ENCODE results near the gene SEMA5A. TPM values are rescaled to one million over a fixed set of nuclear protein-coding genes. Genes with fewer than 3 reads are reported as not detected.

Gene SEMA5A
- total and polyA plus RNA-seq, 4 experiments from 2014 or later = 1.1 to 4.5 (median 2.4) TPM

- no peaks in the 10 kb centered on the region for H3K4me1 Mint-ChIP-seq
These were observed 312.2 kb downstream of the SEMA5A start for GRCh38 chr5:9233712-9234111.

GRCh38 chr5:9233035-9233434 lies 312.8 kb downstream of the SEMA5A start:
- no peak overlapping the region for H3K4me3 ChIP-seq (ENCODE audit: low read length in 2 of 2)
- no peaks in the 10 kb centered on the region for H3K4me1 Mint-ChIP-seq
- no peaks in the 10 kb centered on the region for H3K27me3 Mint-ChIP-seq

More at GRCh38 chr5:9233712-9234111, 312.2 kb downstream of the SEMA5A start:
- Histone ChIP-seq H3K27ac (ENCODE audit: low read depth, low read length) (no peak overlapping the region), H3K4me1 (ENCODE audit: insufficient read depth, low read length) (no peaks in the 10 kb centered on the region), H3K9me3 (ENCODE audit: control insufficient read depth in 1 of 2, low read length in 2 of 2) (no peaks in the 10 kb centered on the region), H3K4me3 (ENCODE audit: low read length in 2 of 2) (no peak overlapping the region), H3K36me3 (ENCODE audit: insufficient read depth, low read length) (no peaks in the 10 kb centered on the region), H3K27me3 (ENCODE audit: insufficient read depth, low read length) (no peaks in the 10 kb centered on the region)
- Mint-ChIP-seq H3K27me3 (no peaks in the 10 kb centered on the region), H3K4me3 (no peak overlapping the region), H3K27ac (no peak overlapping the region), H3K9me3 (peaks cover 0 to 9% (median 4%) of the 10 kb centered on the region in 8 donors), H3K36me3 (no peaks in the 10 kb centered on the region)
- ChIA-PET CTCF (ENCODE audit: partially characterized antibody) (no interaction called here), POLR2A (ENCODE audit: partially characterized antibody) (no interaction called here)
- DNase-seq = no peak
- intact Hi-C loops (cut with micrococcal nuclease) = no loop called here

GRCh38 chr5:9231842-9232241 lies 314.0 kb downstream of the SEMA5A start:
- no peak for DNase-seq
- H3K4me3 ChIP-seq (ENCODE audit: low read length in 2 of 2) = no peak overlapping the region
- H3K9me3 ChIP-seq (ENCODE audit: control insufficient read depth in 1 of 2, low read length in 2 of 2) = no peaks in the 10 kb centered on the region
- CTCF ChIA-PET (ENCODE audit: partially characterized antibody) = no interaction called here
- Mint-ChIP-seq H3K27me3 (no peaks in the 10 kb centered on the region), H3K4me3 (no peak overlapping the region), H3K9me3 (peaks cover 2 to 9% (median 5%) of the 10 kb centered on the region in 8 donors), H3K36me3 (no peaks in the 10 kb centered on the region), H3K27ac (no peak overlapping the region), H3K4me1 (no peaks in the 10 kb centered on the region)
- POLR2A ChIA-PET (ENCODE audit: partially characterized antibody) = no interaction called here
- no peaks in the 10 kb centered on the region for H3K4me1 ChIP-seq (ENCODE audit: insufficient read depth, low read length)
- no peaks in the 10 kb centered on the region for H3K36me3 ChIP-seq (ENCODE audit: insufficient read depth, low read length)
- intact Hi-C loops (cut with micrococcal nuclease) = no loop called here
- no peak overlapping the region for H3K27ac ChIP-seq (ENCODE audit: low read depth, low read length)
- H3K27me3 ChIP-seq (ENCODE audit: insufficient read depth, low read length) = no peaks in the 10 kb centered on the region

More at GRCh38 chr5:9233035-9233434, 312.8 kb downstream of the SEMA5A start:
- ChIA-PET POLR2A (ENCODE audit: partially characterized antibody) (no interaction called here), CTCF (ENCODE audit: partially characterized antibody) (no interaction called here)
- H3K4me1 ChIP-seq (ENCODE audit: insufficient read depth, low read length) = no peaks in the 10 kb centered on the region
- H3K36me3 Mint-ChIP-seq = no peaks in the 10 kb centered on the region
- no peak for DNase-seq
- no peaks in the 10 kb centered on the region for H3K36me3 ChIP-seq (ENCODE audit: insufficient read depth, low read length)
- no peak overlapping the region for H3K27ac Mint-ChIP-seq
- no peak overlapping the region for H3K4me3 Mint-ChIP-seq
- no peaks in the 10 kb centered on the region for H3K9me3 ChIP-seq (ENCODE audit: control insufficient read depth in 1 of 2, low read length in 2 of 2)
- intact Hi-C loops (cut with micrococcal nuclease) = no loop called here
- H3K9me3 Mint-ChIP-seq = peaks cover 2 to 9% (median 5%) of the 10 kb centered on the region in 8 donors
- no peak overlapping the region for H3K27ac ChIP-seq (ENCODE audit: low read depth, low read length)
- H3K27me3 ChIP-seq (ENCODE audit: insufficient read depth, low read length) = no peaks in the 10 kb centered on the region

- no peak overlapping the region for H3K27ac Mint-ChIP-seq
These were observed 315.5 kb downstream of the SEMA5A start for GRCh38 chr5:9230355-9230754.

GRCh38 chr5:9226016-9226536 lies 319.8 kb downstream of the SEMA5A start:
- no peaks in the 10 kb centered on the region for H3K4me1 Mint-ChIP-seq
- ChIA-PET POLR2A (ENCODE audit: partially characterized antibody) (no interaction called here), CTCF (ENCODE audit: partially characterized antibody) (no interaction called here)
- peaks cover 0 to 9% (median 4%) of the 10 kb centered on the region in 8 donors for H3K9me3 Mint-ChIP-seq
- no peak overlapping the region for H3K4me3 ChIP-seq (ENCODE audit: low read length in 2 of 2)
- no peak overlapping the region for H3K4me3 Mint-ChIP-seq
- H3K36me3 ChIP-seq (ENCODE audit: insufficient read depth, low read length) = no peaks in the 10 kb centered on the region
- no peak for DNase-seq
- no peaks in the 10 kb centered on the region for H3K4me1 ChIP-seq (ENCODE audit: insufficient read depth, low read length)
- no peaks in the 10 kb centered on the region for H3K27me3 ChIP-seq (ENCODE audit: insufficient read depth, low read length)
- H3K36me3 Mint-ChIP-seq = no peaks in the 10 kb centered on the region
- H3K27ac ChIP-seq (ENCODE audit: low read depth, low read length) = no peak overlapping the region
- H3K27ac Mint-ChIP-seq = no peak overlapping the region
- intact Hi-C loops (cut with micrococcal nuclease) = no loop called here
- H3K27me3 Mint-ChIP-seq = no peaks in the 10 kb centered on the region
- no peaks in the 10 kb centered on the region for H3K9me3 ChIP-seq (ENCODE audit: control insufficient read depth in 1 of 2, low read length in 2 of 2)

More at GRCh38 chr5:9230355-9230754, 315.5 kb downstream of the SEMA5A start:
- no peaks in the 10 kb centered on the region for H3K4me1 ChIP-seq (ENCODE audit: insufficient read depth, low read length)
- DNase-seq = no peak
- intact Hi-C loops (cut with micrococcal nuclease) = no loop called here
- peaks cover 2 to 7% (median 5%) of the 10 kb centered on the region in 8 donors for H3K9me3 Mint-ChIP-seq
- CTCF ChIA-PET (ENCODE audit: partially characterized antibody) = no interaction called here
- H3K27me3 ChIP-seq (ENCODE audit: insufficient read depth, low read length) = no peaks in the 10 kb centered on the region
- no peaks in the 10 kb centered on the region for H3K9me3 ChIP-seq (ENCODE audit: control insufficient read depth in 1 of 2, low read length in 2 of 2)
- H3K36me3 ChIP-seq (ENCODE audit: insufficient read depth, low read length) = no peaks in the 10 kb centered on the region
- H3K4me3 Mint-ChIP-seq = no peak overlapping the region
- H3K4me1 Mint-ChIP-seq = no peaks in the 10 kb centered on the region
- H3K27ac ChIP-seq (ENCODE audit: low read depth, low read length) = no peak overlapping the region
- POLR2A ChIA-PET (ENCODE audit: partially characterized antibody) = no interaction called here
- H3K4me3 ChIP-seq (ENCODE audit: low read length in 2 of 2) = no peak overlapping the region
- no peaks in the 10 kb centered on the region for H3K36me3 Mint-ChIP-seq
- H3K27me3 Mint-ChIP-seq = no peaks in the 10 kb centered on the region

- Histone ChIP-seq H3K4me1 (ENCODE audit: insufficient read depth, low read length) (no peaks in the 10 kb centered on the region), H3K36me3 (ENCODE audit: insufficient read depth, low read length) (no peaks in the 10 kb centered on the region), H3K27ac (ENCODE audit: low read depth, low read length) (no peak overlapping the region), H3K27me3 (ENCODE audit: insufficient read depth, low read length) (no peaks in the 10 kb centered on the region), H3K9me3 (ENCODE audit: control insufficient read depth in 1 of 2, low read length in 2 of 2) (no peaks in the 10 kb centered on the region), H3K4me3 (ENCODE audit: low read length in 2 of 2) (no peak overlapping the region)
- ChIA-PET CTCF (ENCODE audit: partially characterized antibody) (no interaction called here), POLR2A (ENCODE audit: partially characterized antibody) (no interaction called here)
- H3K4me1 Mint-ChIP-seq = no peaks in the 10 kb centered on the region
- H3K36me3 Mint-ChIP-seq = no peaks in the 10 kb centered on the region
- no peak overlapping the region for H3K4me3 Mint-ChIP-seq
- intact Hi-C loops (cut with micrococcal nuclease) = no loop called here
- peaks cover 0 to 7% (median 0%) of the 10 kb centered on the region in 8 donors for H3K9me3 Mint-ChIP-seq
- H3K27me3 Mint-ChIP-seq = no peaks in the 10 kb centered on the region
- H3K27ac Mint-ChIP-seq = no peak overlapping the region
- DNase-seq = no peak
These were observed 323.6 kb downstream of the SEMA5A start for GRCh38 chr5:9222054-9222976.

GRCh38 chr5:9218358-9218757 lies 327.5 kb downstream of the SEMA5A start:
- H3K9me3 ChIP-seq (ENCODE audit: control insufficient read depth in 1 of 2, low read length in 2 of 2) = no peaks in the 10 kb centered on the region
- peaks cover 0 to 7% (median 1%) of the 10 kb centered on the region in 8 donors for H3K9me3 Mint-ChIP-seq
- CTCF ChIA-PET (ENCODE audit: partially characterized antibody) = no interaction called here
- POLR2A ChIA-PET (ENCODE audit: partially characterized antibody) = no interaction called here
- H3K27me3 ChIP-seq (ENCODE audit: insufficient read depth, low read length) = no peaks in the 10 kb centered on the region
- no peaks in the 10 kb centered on the region for H3K36me3 Mint-ChIP-seq
- H3K27ac ChIP-seq (ENCODE audit: low read depth, low read length) = no peak overlapping the region
- H3K4me3 ChIP-seq (ENCODE audit: low read length in 2 of 2) = no peak overlapping the region
- no peaks in the 10 kb centered on the region for H3K27me3 Mint-ChIP-seq
- H3K4me1 ChIP-seq (ENCODE audit: insufficient read depth, low read length) = no peaks in the 10 kb centered on the region
- H3K4me1 Mint-ChIP-seq = no peaks in the 10 kb centered on the region
- H3K27ac Mint-ChIP-seq = no peak overlapping the region
- H3K36me3 ChIP-seq (ENCODE audit: insufficient read depth, low read length) = no peaks in the 10 kb centered on the region
- intact Hi-C loops (cut with micrococcal nuclease) = no loop called here
- no peak overlapping the region for H3K4me3 Mint-ChIP-seq
- DNase-seq = no peak

Measured in CD4-positive, alpha-beta memory T cell (primary cell).